ENCODE results near the gene SMIM34. TPM values are rescaled to one million over a fixed set of nuclear protein-coding genes. Genes with fewer than 3 reads are reported as not detected.
"Not testable (repeated sequence)": the region's sequence is repeated elsewhere in the genome, so short reads cannot be mapped to it uniquely, and the experiment has no call there.

SMIM34 gene
- total RNA-seq = not detected

DNA sequence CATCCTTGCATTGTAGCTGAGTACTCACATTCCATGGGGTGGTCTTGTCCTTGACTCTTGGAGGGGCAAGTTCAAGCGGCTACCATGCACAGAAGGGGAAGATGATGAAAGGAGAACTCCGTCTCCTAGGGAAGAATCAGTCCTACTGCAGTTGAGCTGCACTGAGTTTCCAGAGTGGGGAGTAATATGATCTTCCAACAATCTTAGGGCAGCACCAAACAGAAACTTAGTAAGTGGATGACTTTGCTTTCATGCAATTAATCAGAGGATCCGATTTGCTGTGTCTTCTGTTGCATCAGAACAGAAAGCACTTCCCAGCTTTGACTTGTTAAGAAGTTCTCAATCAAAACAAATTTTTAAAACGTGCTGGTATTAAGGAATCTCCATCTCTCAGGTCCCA, at the start of gene SMIM34:
SMIM34 (minus strand) TSS at position 147 of the 400 bp plus-strand sequence; CDS start at position 35, 112 bp downstream.
- not testable (repeated sequence) for H3K4me3 Mint-ChIP-seq; H3K27me3 Mint-ChIP-seq (ENCODE audit: low read depth); H3K9me3 Mint-ChIP-seq

GRCh38 chr21:34467333-34467732, 43.6 kb upstream of the SMIM34 start:
- ATAC-seq; H3K27me3 Mint-ChIP-seq (ENCODE audit: low read depth); H3K36me3 Mint-ChIP-seq (ENCODE audit: insufficient read depth); DNase-seq; H3K4me3 Mint-ChIP-seq; H3K4me1 Mint-ChIP-seq (ENCODE audit: low read depth); H3K9me3 Mint-ChIP-seq: not testable (repeated sequence)

More for the DNA sequence above, at the start of gene SMIM34:
- not testable (repeated sequence) for DNase-seq; ATAC-seq; H3K4me1 Mint-ChIP-seq (ENCODE audit: low read depth); H3K36me3 Mint-ChIP-seq (ENCODE audit: insufficient read depth)

GRCh38 chr21:34459426-34459825, 35.7 kb upstream of the SMIM34 start:
- H3K4me3 Mint-ChIP-seq; DNase-seq; ATAC-seq; H3K36me3 Mint-ChIP-seq (ENCODE audit: insufficient read depth); H3K9me3 Mint-ChIP-seq; H3K27me3 Mint-ChIP-seq (ENCODE audit: low read depth); H3K4me1 Mint-ChIP-seq (ENCODE audit: low read depth): not testable (repeated sequence)

GRCh38 chr21:34458266-34458665, 34.5 kb upstream of the SMIM34 start:
- not testable (repeated sequence) for H3K36me3 Mint-ChIP-seq (ENCODE audit: insufficient read depth); H3K4me3 Mint-ChIP-seq; H3K27me3 Mint-ChIP-seq (ENCODE audit: low read depth); H3K9me3 Mint-ChIP-seq; ATAC-seq; H3K4me1 Mint-ChIP-seq (ENCODE audit: low read depth); DNase-seq

- H3K27me3 Mint-ChIP-seq (ENCODE audit: low read depth); DNase-seq; H3K4me1 Mint-ChIP-seq (ENCODE audit: low read depth); H3K9me3 Mint-ChIP-seq; ATAC-seq; H3K36me3 Mint-ChIP-seq (ENCODE audit: insufficient read depth); H3K4me3 Mint-ChIP-seq: not testable (repeated sequence)
Measured at GRCh38 chr21:34456180-34456579, 32.4 kb upstream of the SMIM34 start.

DNA sequence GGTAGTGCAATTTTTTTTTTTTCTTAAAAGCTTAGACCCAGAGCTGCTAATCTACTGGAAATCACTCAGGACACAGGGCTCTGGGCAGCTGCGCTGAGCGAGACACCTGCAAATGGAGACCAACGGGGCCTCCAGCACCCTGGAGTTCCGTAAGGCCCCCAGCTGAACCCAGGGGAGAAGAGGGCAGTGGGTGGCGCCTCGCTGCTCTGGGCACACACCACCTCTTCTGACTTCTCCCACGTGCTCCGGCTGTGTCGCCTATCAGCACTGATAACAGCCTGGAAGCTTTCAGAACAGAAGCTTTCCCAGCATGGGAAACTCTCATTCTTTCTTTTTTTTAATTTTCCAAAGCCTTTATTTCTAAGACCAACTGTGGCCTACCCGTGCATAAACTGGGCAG, 31.9 kb upstream of the SMIM34 start:
- not testable (repeated sequence) for H3K36me3 Mint-ChIP-seq (ENCODE audit: insufficient read depth); H3K27me3 Mint-ChIP-seq (ENCODE audit: low read depth); H3K4me3 Mint-ChIP-seq; H3K9me3 Mint-ChIP-seq; H3K4me1 Mint-ChIP-seq (ENCODE audit: low read depth); DNase-seq; ATAC-seq

DNA sequence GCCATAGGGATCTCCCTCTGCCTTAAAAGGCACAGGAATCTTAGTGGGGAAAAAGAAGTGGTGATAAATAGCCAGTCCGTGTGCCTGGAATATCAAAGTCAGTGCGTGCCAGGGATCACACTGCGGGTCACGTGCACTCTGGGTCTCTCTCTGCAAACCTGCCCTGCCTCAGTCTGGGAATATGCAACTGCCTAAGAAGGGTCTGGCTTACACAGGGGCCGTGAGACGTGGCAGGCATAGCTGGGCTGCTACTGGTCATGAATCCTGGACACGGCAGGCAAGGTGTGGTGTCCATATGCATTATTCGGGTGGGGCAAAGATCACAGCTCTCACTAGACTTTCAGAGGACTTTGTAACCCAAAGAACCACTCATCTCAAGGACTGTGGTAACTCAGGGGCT, 23.3 kb upstream of the SMIM34 start:
- ATAC-seq; H3K36me3 Mint-ChIP-seq (ENCODE audit: insufficient read depth); H3K27me3 Mint-ChIP-seq (ENCODE audit: low read depth); DNase-seq; H3K4me3 Mint-ChIP-seq; H3K9me3 Mint-ChIP-seq; H3K4me1 Mint-ChIP-seq (ENCODE audit: low read depth): not testable (repeated sequence)

DNA sequence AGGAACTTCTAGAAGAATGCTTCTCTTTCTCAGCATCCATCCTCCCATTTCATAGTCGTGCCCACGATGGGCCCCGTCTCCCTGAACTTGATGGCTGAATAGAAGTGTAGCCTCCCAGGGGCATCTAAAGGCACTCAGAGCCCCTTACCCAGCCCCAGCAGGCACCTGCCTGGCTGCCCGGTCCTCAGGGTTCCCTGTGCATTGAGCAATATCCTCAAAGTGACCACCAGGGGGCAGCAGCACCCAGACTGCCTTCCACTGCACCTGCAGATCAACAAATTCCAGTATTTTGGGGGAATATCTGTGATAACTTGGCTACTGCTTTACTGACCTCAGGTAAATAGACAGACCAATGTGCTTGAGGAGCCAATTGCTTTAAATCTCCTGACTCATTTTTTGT, 19.7 kb upstream of the SMIM34 start:
- H3K4me3 Mint-ChIP-seq; H3K36me3 Mint-ChIP-seq (ENCODE audit: insufficient read depth); H3K9me3 Mint-ChIP-seq; H3K27me3 Mint-ChIP-seq (ENCODE audit: low read depth); DNase-seq; H3K4me1 Mint-ChIP-seq (ENCODE audit: low read depth): not testable (repeated sequence)
- peak; percentile 53 to 56 for ATAC-seq

GRCh38 chr21:34429710-34430109, 6.0 kb upstream of the SMIM34 start:
- not testable (repeated sequence) for DNase-seq; H3K4me3 Mint-ChIP-seq; H3K27me3 Mint-ChIP-seq (ENCODE audit: low read depth); ATAC-seq; H3K4me1 Mint-ChIP-seq (ENCODE audit: low read depth); H3K9me3 Mint-ChIP-seq; H3K36me3 Mint-ChIP-seq (ENCODE audit: insufficient read depth)

GRCh38 chr21:34428441-34428840, 4.7 kb upstream of the SMIM34 start:
- not testable (repeated sequence) for H3K36me3 Mint-ChIP-seq (ENCODE audit: insufficient read depth); H3K9me3 Mint-ChIP-seq; H3K27me3 Mint-ChIP-seq (ENCODE audit: low read depth); ATAC-seq; DNase-seq; H3K4me1 Mint-ChIP-seq (ENCODE audit: low read depth); H3K4me3 Mint-ChIP-seq

DNA sequence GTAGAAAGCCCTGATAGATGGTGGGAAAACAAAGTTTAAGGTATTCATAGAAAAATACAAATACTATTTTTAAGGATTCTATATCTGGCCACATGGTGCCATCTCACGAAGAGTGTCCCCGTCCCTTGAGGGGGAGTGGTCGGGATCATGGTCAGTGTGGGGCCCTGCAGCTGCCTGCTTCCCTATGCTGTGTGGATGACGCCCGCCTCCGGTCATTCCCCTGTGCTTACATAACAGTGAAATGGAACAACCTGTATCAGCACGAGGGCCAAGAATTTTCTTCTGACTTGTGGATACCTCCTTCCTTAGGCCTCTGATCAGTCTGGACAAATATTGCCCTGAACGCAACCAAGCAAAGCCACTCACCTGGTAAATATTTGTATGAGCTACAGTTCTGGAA, 3.6 kb upstream of the SMIM34 start:
- not testable (repeated sequence) for H3K36me3 Mint-ChIP-seq (ENCODE audit: insufficient read depth); H3K4me1 Mint-ChIP-seq (ENCODE audit: low read depth); H3K27me3 Mint-ChIP-seq (ENCODE audit: low read depth); ATAC-seq; H3K4me3 Mint-ChIP-seq; H3K9me3 Mint-ChIP-seq; DNase-seq

- not testable (repeated sequence) for H3K36me3 Mint-ChIP-seq (ENCODE audit: insufficient read depth); H3K9me3 Mint-ChIP-seq; H3K4me3 Mint-ChIP-seq; H3K27me3 Mint-ChIP-seq (ENCODE audit: low read depth); DNase-seq; H3K4me1 Mint-ChIP-seq (ENCODE audit: low read depth)
- ATAC-seq = peak; percentile 95
Measured at GRCh38 chr21:34417448-34418077, 6.2 kb downstream of the SMIM34 start.

- not testable (repeated sequence) for H3K9me3 Mint-ChIP-seq; DNase-seq; H3K36me3 Mint-ChIP-seq (ENCODE audit: insufficient read depth); H3K4me3 Mint-ChIP-seq; H3K27me3 Mint-ChIP-seq (ENCODE audit: low read depth); H3K4me1 Mint-ChIP-seq (ENCODE audit: low read depth); ATAC-seq
Measured at GRCh38 chr21:34407294-34407693, 16.5 kb downstream of the SMIM34 start.

DNA sequence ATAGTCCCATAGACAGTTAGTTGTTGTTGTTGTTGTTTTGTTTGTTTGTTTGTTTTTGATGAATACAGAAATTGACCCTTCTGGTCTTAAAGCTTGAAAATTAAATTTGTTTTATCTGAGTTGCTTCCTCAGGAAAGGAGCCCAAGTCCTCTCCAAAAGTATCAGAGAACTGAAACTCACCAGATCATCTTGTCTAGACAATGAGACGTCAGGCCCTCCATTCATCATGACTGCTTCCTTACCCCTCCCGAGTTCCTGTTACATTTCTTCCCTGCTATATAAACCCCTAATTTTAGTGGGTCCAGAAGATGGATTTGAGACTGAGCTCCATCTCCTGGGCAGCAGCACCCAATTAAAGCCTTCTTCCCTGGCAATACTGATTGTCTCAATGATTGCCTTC, 17.1 kb downstream of the SMIM34 start:
- not testable (repeated sequence) for DNase-seq

GRCh38 chr21:34406102-34406501, 17.6 kb downstream of the SMIM34 start:
- not testable (repeated sequence) for H3K36me3 Mint-ChIP-seq (ENCODE audit: insufficient read depth); H3K9me3 Mint-ChIP-seq; DNase-seq; H3K4me3 Mint-ChIP-seq; H3K4me1 Mint-ChIP-seq (ENCODE audit: low read depth); H3K27me3 Mint-ChIP-seq (ENCODE audit: low read depth)
- peak; percentile 83 to 93 for ATAC-seq

More for the DNA sequence above, 17.1 kb downstream of the SMIM34 start:
- H3K36me3 Mint-ChIP-seq (ENCODE audit: insufficient read depth); H3K9me3 Mint-ChIP-seq; H3K4me3 Mint-ChIP-seq; H3K4me1 Mint-ChIP-seq (ENCODE audit: low read depth); H3K27me3 Mint-ChIP-seq (ENCODE audit: low read depth); ATAC-seq: not testable (repeated sequence)

DNA sequence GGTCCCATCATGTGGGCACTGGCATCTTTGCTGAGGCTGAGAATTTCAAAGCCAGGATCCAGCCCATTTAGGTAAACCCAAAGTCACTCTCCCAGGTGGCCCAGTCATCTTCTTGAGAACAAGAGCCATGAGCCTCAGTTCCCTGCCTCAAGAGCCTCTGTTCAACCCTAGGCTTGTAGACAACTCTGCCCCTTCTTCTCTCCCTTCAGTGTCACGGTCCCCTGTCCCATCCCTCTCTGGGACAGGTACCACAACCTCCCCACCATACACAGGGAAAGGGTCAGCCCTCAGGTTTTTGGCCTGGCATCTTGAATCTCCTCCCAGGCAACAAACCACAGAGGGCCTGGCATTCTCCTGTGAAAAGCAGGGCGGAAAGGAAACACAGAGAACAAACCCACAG, 18.1 kb downstream of the SMIM34 start:
- ATAC-seq = not testable (repeated sequence)

More for the DNA sequence above, 18.1 kb downstream of the SMIM34 start:
- not testable (repeated sequence) for H3K27me3 Mint-ChIP-seq (ENCODE audit: low read depth); DNase-seq; H3K4me1 Mint-ChIP-seq (ENCODE audit: low read depth); H3K9me3 Mint-ChIP-seq; H3K4me3 Mint-ChIP-seq; H3K36me3 Mint-ChIP-seq (ENCODE audit: insufficient read depth)
